Measurements from ENCODE around the gene SLC52A1.

Gene SLC52A1

DNA sequence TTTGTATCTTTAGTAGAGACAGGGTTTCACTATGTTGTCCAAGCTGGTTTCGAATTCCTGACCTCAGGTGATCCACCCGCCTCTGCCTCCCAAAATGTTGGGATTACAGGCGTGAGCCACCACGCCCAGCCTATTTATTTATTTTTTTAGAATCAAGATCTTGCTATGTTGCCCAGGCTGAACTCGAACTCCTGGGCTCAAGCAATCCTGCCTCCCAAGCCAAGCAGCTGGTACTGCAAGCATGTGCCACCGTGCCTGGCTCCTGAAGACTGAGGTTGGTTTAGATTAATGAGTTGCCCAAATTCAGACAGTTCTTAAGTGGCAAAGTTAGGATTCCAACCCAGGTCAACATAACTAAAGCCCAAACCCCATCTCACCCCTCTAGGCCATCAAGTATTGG lies 7.9 kb downstream of the SLC52A1 start:
- Histone ChIP-seq H2AFZ (ENCODE audit: low read depth, low read length) (no peak overlapping the region), H3K18ac (ENCODE audit: low read depth in 1 of 2, low read length in 2 of 2) (no peak overlapping the region), H3K23ac (ENCODE audit: low read length in 2 of 2) (no peak overlapping the region), H2BK5ac (ENCODE audit: low read depth, low read length, poor library complexity, severe bottlenecking) (no peak overlapping the region), H3K79me1 (replicated peaks; ENCODE audit: low read length, poor library complexity, severe bottlenecking) (peaks cover 12% of the 10 kb centered on the region), H3K4me2 (ENCODE audit: low read length, poor library complexity, severe bottlenecking) (no peak overlapping the region), H3K9ac (ENCODE audit: low read length) (no peak overlapping the region), H3K4me3 (ENCODE audit: insufficient read depth in 1 of 2, low read depth in 1 of 2, low read length in 2 of 2) (no peak overlapping the region), H3K9me3 (ENCODE audit: control insufficient read depth, low read length) (no peaks in the 10 kb centered on the region), H3K27me3 (ENCODE audit: control insufficient read depth in 1 of 2, insufficient read depth in 1 of 2, low read length in 2 of 2) (no peaks in the 10 kb centered on the region), H3K27ac (ENCODE audit: low read length, poor library complexity, severe bottlenecking) (no peak overlapping the region), H3K4me1 (ENCODE audit: control insufficient read depth, insufficient read depth, low read depth, low read length) (peaks cover 6% of the 10 kb centered on the region), H3K14ac (ENCODE audit: low read length in 2 of 2) (no peak overlapping the region), H3K4ac (ENCODE audit: low read depth in 1 of 2, low read length in 2 of 2) (no peak overlapping the region), H4K91ac (ENCODE audit: low read length) (no peak overlapping the region), H4K8ac (ENCODE audit: low read length) (no peak overlapping the region), H3K36me3 (ENCODE audit: control insufficient read depth in 1 of 2, insufficient read depth in 2 of 2, low read depth in 1 of 2, low read length in 2 of 2) (peaks cover 25 to 27% of the 10 kb centered on the region in 2 experiments), H2AK5ac (ENCODE audit: low read length, severe bottlenecking) (no peak overlapping the region), H2BK12ac (ENCODE audit: low read length in 2 of 2) (no peak overlapping the region), H2BK15ac (ENCODE audit: low read depth, poor library complexity, severe bottlenecking) (no peak overlapping the region), H2BK120ac (ENCODE audit: low read depth, low read length) (no peak overlapping the region)
- WGBS = 97% methylated on average over 6 of the region's 6 CpGs
- no peak for DNase-seq

DNA sequence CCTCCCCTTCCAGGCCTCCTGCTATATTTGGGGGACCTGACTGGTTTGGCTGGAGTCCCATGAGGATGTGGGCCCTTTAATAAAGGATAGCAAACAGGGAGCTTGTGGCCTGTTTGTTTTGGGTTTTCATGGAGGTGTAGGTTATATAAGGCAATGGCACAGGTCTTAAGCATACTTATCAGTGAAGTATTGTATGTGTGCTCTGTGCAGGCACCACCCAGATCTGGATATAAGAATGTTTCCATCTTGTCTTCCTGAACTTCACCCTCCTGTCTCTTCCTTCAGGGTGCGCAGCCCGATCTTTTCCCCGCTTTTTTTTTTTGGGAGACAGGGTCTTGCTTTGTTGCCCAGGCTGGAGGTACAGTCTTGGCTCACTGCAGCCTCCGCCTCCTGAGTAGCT lies 10.6 kb downstream of the SLC52A1 start:
- H2BK120ac ChIP-seq (ENCODE audit: low read depth, low read length) = no peak overlapping the region
- H2BK5ac ChIP-seq (ENCODE audit: low read depth, low read length, poor library complexity, severe bottlenecking) = no peak overlapping the region
- H3K4me2 ChIP-seq (ENCODE audit: low read length, poor library complexity, severe bottlenecking) = no peak overlapping the region
- WGBS = 96% methylated on average over 4 of the region's 4 CpGs
- no peak overlapping the region for H3K23ac ChIP-seq (ENCODE audit: low read length in 2 of 2)
- H3K27ac ChIP-seq (ENCODE audit: low read length, poor library complexity, severe bottlenecking) = no peak overlapping the region
- no peak for DNase-seq
- peaks cover 52 to 53% of the 10 kb centered on the region in 2 experiments for H3K36me3 ChIP-seq (ENCODE audit: control insufficient read depth in 1 of 2, insufficient read depth in 2 of 2, low read depth in 1 of 2, low read length in 2 of 2)
- H4K91ac ChIP-seq (ENCODE audit: low read length) = no peak overlapping the region
- H3K18ac ChIP-seq (ENCODE audit: low read depth in 1 of 2, low read length in 2 of 2) = no peak overlapping the region
- H3K4me1 ChIP-seq (ENCODE audit: control insufficient read depth, insufficient read depth, low read depth, low read length) = peaks cover 6% of the 10 kb centered on the region
- no peak overlapping the region for H2AK5ac ChIP-seq (ENCODE audit: low read length, severe bottlenecking)
- H4K8ac ChIP-seq (ENCODE audit: low read length) = no peak overlapping the region
- H3K9ac ChIP-seq (ENCODE audit: low read length) = no peak overlapping the region
- no peaks in the 10 kb centered on the region for H3K27me3 ChIP-seq (ENCODE audit: control insufficient read depth in 1 of 2, insufficient read depth in 1 of 2, low read length in 2 of 2)
- H3K9me3 ChIP-seq (ENCODE audit: control insufficient read depth, low read length) = no peaks in the 10 kb centered on the region
- no peak overlapping the region for H2BK12ac ChIP-seq (ENCODE audit: low read length in 2 of 2)
- H2AFZ ChIP-seq (ENCODE audit: low read depth, low read length) = no peak overlapping the region
- no peak overlapping the region for H3K4ac ChIP-seq (ENCODE audit: low read depth in 1 of 2, low read length in 2 of 2)
- H3K79me1 ChIP-seq (replicated peaks; ENCODE audit: low read length, poor library complexity, severe bottlenecking) = peaks cover 23% of the 10 kb centered on the region
- H3K14ac ChIP-seq (ENCODE audit: low read length in 2 of 2) = no peak overlapping the region
- H2BK15ac ChIP-seq (ENCODE audit: low read depth, poor library complexity, severe bottlenecking) = no peak overlapping the region
- H3K4me3 ChIP-seq (ENCODE audit: insufficient read depth in 1 of 2, low read depth in 1 of 2, low read length in 2 of 2) = no peak overlapping the region

DNA sequence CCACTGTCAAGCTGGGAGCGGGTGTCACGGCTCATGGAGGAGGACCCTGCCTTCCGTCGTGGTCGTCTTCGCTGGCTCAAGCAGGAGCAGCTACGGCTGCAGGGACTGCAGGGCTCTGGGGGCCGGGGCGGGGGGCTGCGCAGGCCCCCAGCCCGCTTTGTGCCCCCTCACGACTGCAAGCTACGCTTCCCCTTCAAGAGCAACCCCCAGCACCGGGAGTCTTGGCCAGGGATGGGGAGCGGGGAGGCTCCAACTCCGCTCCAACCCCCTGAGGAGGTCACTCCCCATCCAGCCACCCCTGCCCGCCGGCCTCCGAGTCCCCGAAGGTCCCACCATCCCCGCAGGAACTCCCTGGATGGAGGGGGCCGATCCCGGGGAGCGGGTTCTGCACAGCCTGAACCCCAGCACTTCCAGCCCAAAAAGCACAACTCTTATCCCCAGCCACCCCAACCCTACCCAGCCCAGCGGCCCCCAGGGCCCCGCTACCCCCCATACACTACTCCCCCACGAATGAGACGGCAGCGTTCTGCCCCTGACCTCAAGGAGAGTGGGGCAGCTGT lies 11.6 kb downstream of the SLC52A1 start:
- Histone ChIP-seq H3K4me1 (ENCODE audit: control insufficient read depth, insufficient read depth, low read depth, low read length) (peaks cover 8% of the 10 kb centered on the region), H2BK12ac (ENCODE audit: low read length in 2 of 2) (no peak overlapping the region), H3K79me1 (replicated peaks; ENCODE audit: low read length, poor library complexity, severe bottlenecking) (peaks cover 26% of the 10 kb centered on the region)

DNA sequence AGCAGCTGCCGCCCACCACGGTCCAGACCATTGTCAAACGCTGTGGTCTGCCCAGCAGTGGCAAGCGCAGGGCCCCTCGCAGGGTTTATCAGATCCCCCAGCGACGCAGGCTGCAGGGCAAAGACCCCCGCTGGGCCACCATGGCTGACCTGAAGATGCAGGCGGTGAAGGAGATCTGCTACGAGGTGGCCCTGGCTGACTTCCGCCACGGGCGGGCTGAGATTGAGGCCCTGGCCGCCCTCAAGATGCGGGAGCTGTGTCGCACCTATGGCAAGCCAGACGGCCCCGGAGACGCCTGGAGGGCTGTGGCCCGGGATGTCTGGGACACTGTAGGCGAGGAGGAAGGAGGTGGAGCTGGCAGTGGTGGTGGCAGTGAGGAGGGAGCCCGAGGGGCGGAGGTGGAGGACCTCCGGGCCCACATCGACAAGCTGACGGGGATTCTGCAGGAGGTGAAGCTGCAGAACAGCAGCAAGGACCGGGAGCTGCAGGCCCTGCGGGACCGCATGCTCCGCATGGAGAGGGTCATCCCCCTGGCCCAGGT lies 13.0 kb downstream of the SLC52A1 start:
- Histone ChIP-seq H3K27me3 (ENCODE audit: control insufficient read depth in 1 of 2, insufficient read depth in 1 of 2, low read length in 2 of 2) (no peaks in the 10 kb centered on the region), H3K4ac (ENCODE audit: low read depth in 1 of 2, low read length in 2 of 2) (no peak overlapping the region)
- 97% methylated on average over 30 of the region's 30 CpGs for WGBS

More for the DNA sequence above, 11.6 kb downstream of the SLC52A1 start:
- no peak overlapping the region for H3K4me2 ChIP-seq (ENCODE audit: low read length, poor library complexity, severe bottlenecking)
- H3K27ac ChIP-seq (ENCODE audit: low read length, poor library complexity, severe bottlenecking) = no peak overlapping the region
- no peak overlapping the region for H3K23ac ChIP-seq (ENCODE audit: low read length in 2 of 2)
- H2BK15ac ChIP-seq (ENCODE audit: low read depth, poor library complexity, severe bottlenecking) = peak overlapping the region; percentile 18
- no peak overlapping the region for H3K9ac ChIP-seq (ENCODE audit: low read length)
- no peak overlapping the region for H3K18ac ChIP-seq (ENCODE audit: low read depth in 1 of 2, low read length in 2 of 2)
- peaks cover 62 to 63% of the 10 kb centered on the region in 2 experiments for H3K36me3 ChIP-seq (ENCODE audit: control insufficient read depth in 1 of 2, insufficient read depth in 2 of 2, low read depth in 1 of 2, low read length in 2 of 2)
- no peak overlapping the region for H2AK5ac ChIP-seq (ENCODE audit: low read length, severe bottlenecking)
- no peaks in the 10 kb centered on the region for H3K27me3 ChIP-seq (ENCODE audit: control insufficient read depth in 1 of 2, insufficient read depth in 1 of 2, low read length in 2 of 2)
- H2BK120ac ChIP-seq (ENCODE audit: low read depth, low read length) = no peak overlapping the region
- H4K8ac ChIP-seq (ENCODE audit: low read length) = no peak overlapping the region
- H3K9me3 ChIP-seq (ENCODE audit: control insufficient read depth, low read length) = no peaks in the 10 kb centered on the region
- no peak for DNase-seq
- H3K4ac ChIP-seq (ENCODE audit: low read depth in 1 of 2, low read length in 2 of 2) = no peak overlapping the region
- no peak overlapping the region for H2BK5ac ChIP-seq (ENCODE audit: low read depth, low read length, poor library complexity, severe bottlenecking)
- no peak overlapping the region for H4K91ac ChIP-seq (ENCODE audit: low read length)
- H3K4me3 ChIP-seq (ENCODE audit: insufficient read depth in 1 of 2, low read depth in 1 of 2, low read length in 2 of 2) = no peak overlapping the region
- no peak overlapping the region for H3K14ac ChIP-seq (ENCODE audit: low read length in 2 of 2)
- 99% methylated on average over 19 of the region's 29 CpGs for WGBS
- H2AFZ ChIP-seq (ENCODE audit: low read depth, low read length) = no peak overlapping the region

More for the DNA sequence above, 13.0 kb downstream of the SLC52A1 start:
- Histone ChIP-seq H3K23ac (ENCODE audit: low read length in 2 of 2) (no peak overlapping the region), H3K4me3 (ENCODE audit: insufficient read depth in 1 of 2, low read depth in 1 of 2, low read length in 2 of 2) (no peak overlapping the region), H3K4me2 (ENCODE audit: low read length, poor library complexity, severe bottlenecking) (no peak overlapping the region), H3K18ac (ENCODE audit: low read depth in 1 of 2, low read length in 2 of 2) (no peak overlapping the region), H3K9me3 (ENCODE audit: control insufficient read depth, low read length) (no peaks in the 10 kb centered on the region), H3K79me1 (replicated peaks; ENCODE audit: low read length, poor library complexity, severe bottlenecking) (peaks cover 26% of the 10 kb centered on the region), H3K36me3 (ENCODE audit: control insufficient read depth in 1 of 2, insufficient read depth in 2 of 2, low read depth in 1 of 2, low read length in 2 of 2) (peaks cover 72 to 74% of the 10 kb centered on the region in 2 experiments), H4K8ac (ENCODE audit: low read length) (no peak overlapping the region), H2BK120ac (ENCODE audit: low read depth, low read length) (no peak overlapping the region), H2BK12ac (ENCODE audit: low read length in 2 of 2) (no peak overlapping the region), H2BK5ac (ENCODE audit: low read depth, low read length, poor library complexity, severe bottlenecking) (no peak overlapping the region), H2AK5ac (ENCODE audit: low read length, severe bottlenecking) (no peak overlapping the region), H3K9ac (ENCODE audit: low read length) (no peak overlapping the region), H3K27ac (ENCODE audit: low read length, poor library complexity, severe bottlenecking) (no peak overlapping the region), H4K91ac (ENCODE audit: low read length) (no peak overlapping the region), H3K4me1 (ENCODE audit: control insufficient read depth, insufficient read depth, low read depth, low read length) (peaks cover 8% of the 10 kb centered on the region), H2AFZ (ENCODE audit: low read depth, low read length) (no peak overlapping the region), H3K14ac (ENCODE audit: low read length in 2 of 2) (no peak overlapping the region), H2BK15ac (ENCODE audit: low read depth, poor library complexity, severe bottlenecking) (no peak overlapping the region)
- DNase-seq = no peak
